Adrenal gland (tissue), 12 donors: ENCODE data around the gene MTM1. TPM values are rescaled to one million over a fixed set of nuclear protein-coding genes. Genes with fewer than 3 reads are reported as not detected.
A peak's percentile ranks its signal among the peaks of the same experiment; 100 is the strongest.

Source experiments
- DNase-seq, 7 donors: peaks; one replicate each; pipeline ENCODE4 v3.0.0-alpha.2; 2019 to 2020
- H3K27ac ChIP-seq, 5 donors: fragments of 200-600 bp; sonication (generic) in 4 of 5; 1 replicate in 3 of 5; 2 replicates in 2 of 5; pipeline versions ENCODE4 v1.5.1 to v1.8.0; 2016 to 2020; ENCODE audit warnings: mild to moderate bottlenecking in 1 of 5
- H3K27me3 ChIP-seq: fragments of 200-600 bp; 2 replicates; pipeline ENCODE4 v1.8.0; 2021
- H3K36me3 ChIP-seq, 2 donors: fragments of 200-600 bp; replicated peaks in 1 of 2; 1 replicate in 1 of 2; 2 replicates in 1 of 2; pipeline versions ENCODE4 v1.5.1 to v1.8.0; 2018 to 2022
- H3K4me1 ChIP-seq, 2 donors: fragments of 200-600 bp; replicated peaks in 1 of 2; 1 replicate in 1 of 2; 2 replicates in 1 of 2; pipeline versions ENCODE4 v1.5.1 to v1.8.0; 2018 to 2021
- H3K4me3 ChIP-seq, 4 donors: fragments of 200-600 bp; sonication (generic) in 3 of 4; one replicate each; pipeline ENCODE4 v1.5.1; 2016 to 2018
- H3K9me3 ChIP-seq, 3 donors: fragments of 200-600 bp; sonication (generic) in 1 of 3; replicated peaks in 1 of 3; 1 replicate in 2 of 3; 2 replicates in 1 of 3; pipeline versions ENCODE4 v1.5.1 to v1.8.0; 2016 to 2021
- POLR2A ChIP-seq, 2 donors: fragments of 450-650 bp; IDR thresholded peaks; one replicate each; pipeline ENCODE4 v1.6.1; 2017; ENCODE audit warnings: antibody characterized with exemption in 2 of 2, mild to moderate bottlenecking in 2 of 2, moderate library complexity in 1 of 2
- WGBS, 4 donors: extraction: QIAGEN DNeasy Blood & Tissue Kit in 2 of 4; methylation state at CpG; one replicate each; pipeline versions ENCODE4 v1.1.5 to v1.1.7; 2013 to 2017; 5-methylcytosine and 5-hydroxymethylcytosine counted together
- intact Hi-C, 2 donors: fragments of 100-400 bp; cut with DNase I; formaldehyde crosslinking; loops; one replicate each; pipeline versions ENCODE4 v1.14.1 to v1.15.0; 2022 to 2023
- polyA plus RNA-seq, 3 donors: library from polyadenylated mRNA; stranded (reverse); fragments of 200-250 nt in 2 of 3; fragments of 350-450 nt in 1 of 3; fragmentation: Illumina TruSeq in 1 of 3; extraction: RNeasy Lipid Tissue Mini Kit (QIAGEN cat#74804) in 1 of 3; gene quantifications; one replicate each; pipeline ENCODE4 v1.2.3, GENCODE V29; 2013 to 2014
- total RNA-seq, 9 donors: library from RNA; depleted of rRNA in 4 of 9; stranded (reverse); fragments of >200 nt in 4 of 9; fragments of 120-200 nt in 1 of 9; fragmentation: NEBNext Ultra II Directional in 1 of 9; extraction: Animal tissue kit (Norgen Biotek cat#: 25700) in 1 of 9; gene quantifications; one replicate each; pipeline versions ENCODE4 v1.1.0 to v1.2.4, GENCODE V29; 2013 to 2023
- TF ChIP-seq, protein P1 (sequence below), 6 experiments: fragments of 450-650 bp in 4 of 6; fragments of 200-600 bp in 2 of 6; sonication (generic) in 1 of 6; IDR thresholded peaks; 1 replicate in 5 of 6; 2 replicates in 1 of 6; pipeline versions ENCODE4 v1.5.1 to v1.8.0; 2016 to 2021; ENCODE audit warnings: antibody characterized with exemption in 6 of 6, mild to moderate bottlenecking in 2 of 6, moderate library complexity in 1 of 6
- donor health status: healthy with polysubstance abuse.
- donor health status: Bipolar disorder and iron deficiency.
- donor health status: DM: yes; HTN: yes; CAD: no.
- donor health status: DM: no; HTN: no; CAD: no.
- donor health status: DM: no; HTN: no; CAD: no.
- donor health status: DM: yes; HTN: yes; CAD: no.

The MTM1 gene
- total and polyA plus RNA-seq, 12 donors: 4.1 to 31.4 (median 24.9) TPM

DNA sequence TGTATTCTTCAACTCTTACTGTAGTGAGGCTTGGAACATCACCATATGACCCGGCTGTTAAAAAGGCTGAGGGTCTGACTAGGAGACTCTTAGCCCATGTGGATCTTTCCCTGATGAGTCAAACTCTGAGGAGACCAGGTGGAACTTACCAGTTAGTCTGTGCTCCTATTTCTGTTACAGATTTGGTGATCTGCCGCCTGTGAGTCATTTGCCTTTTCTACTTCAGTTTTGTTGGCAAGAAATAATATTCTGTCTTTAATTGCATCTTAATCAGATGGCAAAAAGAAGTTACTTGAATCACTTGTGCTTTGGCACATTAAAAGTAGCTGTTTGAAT is 48.4 kb downstream of the MTM1 start:
- Histone ChIP-seq H3K27me3 (no peaks in the 10 kb centered on the region), H3K4me3 (no peak overlapping the region), H3K4me1 (no peaks in the 10 kb centered on the region), H3K27ac (peak overlapping the region in 1 of 5 donors; percentile 5), H3K36me3 (peaks cover 0 to 6% of the 10 kb centered on the region in 2 donors), H3K9me3 (no peaks in the 10 kb centered on the region)
- WGBS, 4 donors: 74 to 90% (median 80%) methylated on average over 1 to 2 of the region's 2 CpGs
- intact Hi-C loops: no loop called here
- DNase-seq: peak in 1 of 7 donors; percentile 12
- TF ChIP-seq, protein P1, sequence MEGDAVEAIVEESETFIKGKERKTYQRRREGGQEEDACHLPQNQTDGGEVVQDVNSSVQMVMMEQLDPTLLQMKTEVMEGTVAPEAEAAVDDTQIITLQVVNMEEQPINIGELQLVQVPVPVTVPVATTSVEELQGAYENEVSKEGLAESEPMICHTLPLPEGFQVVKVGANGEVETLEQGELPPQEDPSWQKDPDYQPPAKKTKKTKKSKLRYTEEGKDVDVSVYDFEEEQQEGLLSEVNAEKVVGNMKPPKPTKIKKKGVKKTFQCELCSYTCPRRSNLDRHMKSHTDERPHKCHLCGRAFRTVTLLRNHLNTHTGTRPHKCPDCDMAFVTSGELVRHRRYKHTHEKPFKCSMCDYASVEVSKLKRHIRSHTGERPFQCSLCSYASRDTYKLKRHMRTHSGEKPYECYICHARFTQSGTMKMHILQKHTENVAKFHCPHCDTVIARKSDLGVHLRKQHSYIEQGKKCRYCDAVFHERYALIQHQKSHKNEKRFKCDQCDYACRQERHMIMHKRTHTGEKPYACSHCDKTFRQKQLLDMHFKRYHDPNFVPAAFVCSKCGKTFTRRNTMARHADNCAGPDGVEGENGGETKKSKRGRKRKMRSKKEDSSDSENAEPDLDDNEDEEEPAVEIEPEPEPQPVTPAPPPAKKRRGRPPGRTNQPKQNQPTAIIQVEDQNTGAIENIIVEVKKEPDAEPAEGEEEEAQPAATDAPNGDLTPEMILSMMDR (IDR thresholded peaks at IDR 0.05): no peak
- no peak for TF ChIP-seq POLR2A (IDR thresholded peaks at IDR 0.05)

DNA sequence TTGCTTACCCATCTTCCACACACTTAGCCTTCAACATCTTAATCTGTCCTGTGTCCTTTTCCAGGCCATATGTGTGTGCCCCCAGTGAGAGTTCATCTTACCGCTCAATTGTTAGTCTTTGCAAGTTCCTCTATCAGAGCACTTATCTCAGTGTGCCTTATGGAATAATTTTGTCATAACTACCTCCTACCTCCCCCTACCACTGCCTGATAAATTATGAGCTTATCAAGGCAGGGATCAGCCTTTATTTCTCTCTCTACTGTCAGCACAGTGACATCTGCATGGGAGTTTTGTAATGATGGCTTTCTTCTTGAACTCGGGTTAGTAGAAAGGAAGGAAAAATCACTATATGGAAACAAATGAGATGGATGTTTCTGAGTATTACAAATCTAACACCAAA is 53.2 kb downstream of the MTM1 start:
- H3K27ac ChIP-seq: no peak overlapping the region

DNA sequence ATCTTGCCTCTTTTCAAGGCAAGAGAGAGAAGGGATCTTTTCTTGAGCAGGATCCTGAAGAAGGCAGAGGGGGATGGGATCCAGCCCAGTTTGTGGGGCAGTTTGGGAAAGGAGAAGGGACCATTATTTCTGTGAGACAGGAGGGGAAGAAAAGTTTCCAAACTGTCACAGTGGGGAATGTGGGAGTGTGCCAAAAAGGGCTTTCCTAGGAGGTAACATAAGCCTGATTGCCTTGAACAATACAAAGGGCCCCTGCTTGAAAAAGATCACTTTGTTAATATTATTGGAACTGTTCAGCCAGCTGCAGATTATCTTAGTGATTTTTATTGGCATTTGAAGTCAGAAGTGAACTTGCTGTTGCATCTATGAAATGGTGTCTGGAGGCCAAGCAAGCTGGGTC is 55.2 kb downstream of the MTM1 start:
- Histone ChIP-seq H3K27me3 (no peaks in the 10 kb centered on the region), H3K9me3 (no peaks in the 10 kb centered on the region), H3K27ac (no peak overlapping the region), H3K36me3 (peaks cover 0 to 6% of the 10 kb centered on the region in 2 donors), H3K4me1 (no peaks in the 10 kb centered on the region), H3K4me3 (no peak overlapping the region)
- no peak for DNase-seq
- TF ChIP-seq POLR2A (IDR thresholded peaks at IDR 0.05): no peak
- TF ChIP-seq, protein P1 (IDR thresholded peaks at IDR 0.05): no peak
- intact Hi-C loops: no loop called here

More for the DNA sequence above, 53.2 kb downstream of the MTM1 start:
- WGBS, 4 donors: 69 to 79% (median 74%) methylated on average over 2 of the region's 2 CpGs
- no peak for DNase-seq
- Histone ChIP-seq H3K4me3 (no peak overlapping the region), H3K36me3 (peaks cover 0 to 6% of the 10 kb centered on the region in 2 donors), H3K9me3 (no peaks in the 10 kb centered on the region), H3K4me1 (no peaks in the 10 kb centered on the region), H3K27me3 (no peaks in the 10 kb centered on the region)
- intact Hi-C loops: no loop called here
- TF ChIP-seq, protein P1 (IDR thresholded peaks at IDR 0.05): no peak
- no peak for TF ChIP-seq POLR2A (IDR thresholded peaks at IDR 0.05)

- no peak for TF ChIP-seq POLR2A (IDR thresholded peaks at IDR 0.05)
- TF ChIP-seq, protein P1 (IDR thresholded peaks at IDR 0.05): no peak
- no peaks in the 10 kb centered on the region for H3K4me1 ChIP-seq
- H3K27ac ChIP-seq: no peak overlapping the region
- intact Hi-C loops: no loop called here
- no peaks in the 10 kb centered on the region for H3K27me3 ChIP-seq
- WGBS, 4 donors: 81 to 93% (median 84%) methylated on average over 6 of the region's 6 CpGs
- no peak for DNase-seq
- peaks cover 0 to 5% of the 10 kb centered on the region in 2 donors for H3K36me3 ChIP-seq
- H3K4me3 ChIP-seq: no peak overlapping the region
- H3K9me3 ChIP-seq: no peaks in the 10 kb centered on the region
Observed at GRCh38 chrX:150625097-150625496, 56.7 kb downstream of the MTM1 start.
